GM12878 (cell line): ENCODE measurements around the gene IKZF1. TPM values are rescaled to one million over a fixed set of nuclear protein-coding genes. Genes with fewer than 3 reads are reported as not detected.

ENCODE experiments used
- BCL3 ChIP-seq: IDR thresholded peaks from 2 replicates; pipeline ENCODE4 v1.6.1; 2011; ENCODE audit warnings: borderline replicate concordance, low read depth, mild to moderate bottlenecking, moderate library complexity, low read length; ENCODE audit not compliant: insufficient read depth, poor library complexity, severe bottlenecking
- CBFB ChIP-seq: IDR thresholded peaks from 2 replicates; pipeline ENCODE4 v1.6.1; 2016; ENCODE audit warnings: antibody characterized with exemption, low read depth
- CEBPZ ChIP-seq: fragments of 150-350 bp; IDR thresholded peaks from 2 replicates; pipeline ENCODE4 v1.6.1; 2016; ENCODE audit warnings: low read depth, low read length
- CHD1 ChIP-seq: IDR thresholded peaks from 2 replicates; pipeline ENCODE4 v1.6.1; 2012; ENCODE audit warnings: low read depth, low read length, improper control_type of control experiment
- DPF2 ChIP-seq: fragments of 450-650 bp; IDR thresholded peaks from 2 replicates; pipeline ENCODE4 v1.6.1; 2017; ENCODE audit warnings: mild to moderate bottlenecking
- JUNB ChIP-seq: IDR thresholded peaks from 2 replicates; pipeline ENCODE4 v1.6.1; 2016; ENCODE audit warnings: antibody characterized with exemption, mild to moderate bottlenecking
- JUND ChIP-seq: IDR thresholded peaks from 2 replicates; pipeline ENCODE4 v1.6.1; 2012; ENCODE audit warnings: low read depth, mild to moderate bottlenecking, low read length, improper control_type of control experiment, moderate library complexity
- KDM1A ChIP-seq: fragments of 200-600 bp; sonication (generic); IDR thresholded peaks from 2 replicates; pipeline ENCODE4 v1.6.1; 2016; ENCODE audit warnings: borderline replicate concordance
- MAX ChIP-seq: IDR thresholded peaks from 2 replicates; pipeline ENCODE4 v1.6.1; 2012; ENCODE audit warnings: low read depth, low read length, improper control_type of control experiment
- MXI1 ChIP-seq: fragments of 150-350 bp; IDR thresholded peaks from 2 replicates; pipeline ENCODE4 v1.6.1; 2011; ENCODE audit warnings: low read depth, mild to moderate bottlenecking, inconsistent platforms, low read length, improper control_type of control experiment
- NFXL1 ChIP-seq: fragments of 450-650 bp; IDR thresholded peaks from 2 replicates; pipeline ENCODE4 v1.6.1; 2017; ENCODE audit warnings: antibody characterized with exemption, mild to moderate bottlenecking, borderline replicate concordance
- NFYA ChIP-seq: IDR thresholded peaks from 2 replicates; pipeline ENCODE4 v1.6.1; 2011; ENCODE audit warnings: low read depth, mild to moderate bottlenecking, low read length, improper control_type of control experiment, borderline replicate concordance
- POLR2AphosphoS2 ChIP-seq: IDR thresholded peaks from 2 replicates; pipeline ENCODE4 v1.6.1; 2011; ENCODE audit warnings: low read depth, mild to moderate bottlenecking, low read length, improper control_type of control experiment, moderate library complexity
- RCOR1 ChIP-seq: conservative IDR thresholded peaks from 2 replicates; pipeline ENCODE4 v1.6.1; 2012; ENCODE audit warnings: low read depth, low read length, improper control_type of control experiment
- RUNX3 ChIP-seq: IDR thresholded peaks from 2 replicates; pipeline ENCODE4 v1.6.1; 2012; ENCODE audit warnings: low read length, inconsistent platforms
- SP1 ChIP-seq: IDR thresholded peaks from one replicate; pipeline ENCODE4 v1.6.1; 2011; ENCODE audit warnings: low read depth, low read length
- SUPT20H ChIP-seq: IDR thresholded peaks from 2 replicates; pipeline ENCODE4 v1.6.1; 2011; ENCODE audit warnings: low read depth, mild to moderate bottlenecking, low read length, moderate library complexity, borderline replicate concordance; ENCODE audit not compliant: control insufficient read depth
- TCF12 ChIP-seq: IDR thresholded peaks from 2 replicates; pipeline ENCODE4 v1.6.1; 2011; ENCODE audit warnings: low read depth, mild to moderate bottlenecking, low read length
- TCF7 ChIP-seq: IDR thresholded peaks from 2 replicates; pipeline ENCODE4 v1.6.1; 2014; ENCODE audit warnings: antibody characterized with exemption, borderline replicate concordance
- YY1 ChIP-seq: IDR thresholded peaks from 2 replicates; pipeline ENCODE4 v1.6.1; 2011; ENCODE audit warnings: low read depth, mild to moderate bottlenecking, low read length
- ZBTB33 ChIP-seq: fragments of 450-650 bp; IDR thresholded peaks from 2 replicates; pipeline ENCODE4 v1.6.1; 2017; ENCODE audit warnings: mild to moderate bottlenecking
- ZBTB4 ChIP-seq: fragments of 450-650 bp; formaldehyde crosslinking; IDR thresholded peaks from 2 replicates; pipeline ENCODE4 v1.4.0; 2022; ENCODE audit warnings: mild to moderate bottlenecking, moderate library complexity
- polyA plus RNA-seq, 11 experiments: library from polyadenylated mRNA; depleted of rRNA in 4 of 11; unstranded in 6 of 11; stranded (reverse) in 5 of 11; fragments of >200 nt; fragmentation: Nextera tagmentation in 4 of 11; fragmentation: Illumina TruSeq in 1 of 11; extraction: Ambion mirVana in 4 of 11; extraction: Trizol in 1 of 11; gene quantifications; 1 replicate in 1 of 11; 2 replicates in 10 of 11; pipeline versions ENCODE4 v1.2.1 to v1.2.3, GENCODE V29; 2011 to 2016; ENCODE audit warnings: inconsistent platforms in 2 of 11, missing spikeins in 2 of 11, low read depth in 1 of 11
- total RNA-seq, 4 experiments: library from RNA; depleted of rRNA in 3 of 4; stranded (reverse); fragments of >200 nt in 3 of 4; fragmentation: Illumina TruSeq in 1 of 4; extraction: Trizol in 1 of 4; gene quantifications; 2 replicates each; pipeline versions ENCODE4 v1.2.1 to v1.2.3, GENCODE V29; 2013 to 2021

Gene IKZF1
- total and polyA plus RNA-seq, 10 of the 15 experiments (the other 5 are each of a cell fraction or from before 2014, with no cell fraction given), result 27.2 to 125 (median 71.6) TPM

GRCh38 chr7:50450590-50451032 is 146.1 kb downstream of the IKZF1 start (continued):
- TF ChIP-seq CHD1 (no peak), BCL3 (no peak), JUNB (no peak), YY1 (0 out of 2 replicates have a peak, but pooled peaks have one; percentile 5), RCOR1 (no peak), MAX (no peak), NFXL1 (no peak), ZBTB4 (CRISPR knock-in tag) (no peak), JUND (no peak), SP1 (no peak), RUNX3 (no peak), TCF12 (no peak), CEBPZ (no peak), DPF2 (no peak), MXI1 (no peak), ZBTB33 (peak; percentile 91), SUPT20H (no peak), KDM1A (no peak), TCF7 (no peak), CBFB (no peak), NFYA (no peak), POLR2AphosphoS2 (no peak)
